ENCODE data around the gene SLC16A1. TPM values are rescaled to one million over a fixed set of nuclear protein-coding genes. Genes with fewer than 3 reads are reported as not detected.
"Not testable (repeated sequence)": the region's sequence is repeated elsewhere in the genome, so short reads cannot be mapped to it uniquely, and the experiment has no call there.

Gene SLC16A1
- total RNA-seq, 6 experiments from 2014 or later, result 26.1 to 81.9 (median 55.2) TPM

- Histone ChIP-seq H3K4me1 (peaks cover 0 to 42% (median 10%) of the 10 kb centered on the region in 4 donors), H3K27me3 (no peaks in the 10 kb centered on the region), H3K9me3 (no peaks in the 10 kb centered on the region), H3K36me3 (no peaks in the 10 kb centered on the region), H3K4me3 (no peak overlapping the region), H3K27ac (peak overlapping the region in 1 of 3 donors; percentile 18)
- WGBS (ENCODE audit: insufficient coverage, low coverage, low lambda C conversion rate, missing lambda C conversion rate), result 18% methylated on average over 7 of the region's 7 CpGs
- peak; percentile 79 to 87 (median 80) for ATAC-seq
- intact Hi-C loops (cut with DNase I), result no loop called here
- no peak for TF ChIP-seq POLR2A (IDR thresholded peaks at IDR 0.05)
- no peak for TF ChIP-seq CTCF (IDR thresholded peaks at IDR 0.05)
- DNase-seq, result peak; percentile 31 to 74 (median 69)
Observed at GRCh38 chr1:112998592-112999235, 42.7 kb upstream of the SLC16A1 start.

- Histone ChIP-seq H3K27me3 (no peaks in the 10 kb centered on the region), H3K4me1 (peaks cover 0 to 40% (median 6%) of the 10 kb centered on the region in 4 donors), H3K4me3 (no peak overlapping the region), H3K27ac (peak overlapping the region in 1 of 3 donors; percentile 9), H3K9me3 (no peaks in the 10 kb centered on the region), H3K36me3 (no peaks in the 10 kb centered on the region)
- intact Hi-C loops (cut with DNase I), result no loop called here
- DNase-seq (no peak), ATAC-seq (no peak)
- 100% methylated on average over 1 of the region's 2 CpGs for WGBS (ENCODE audit: insufficient coverage, low coverage, low lambda C conversion rate, missing lambda C conversion rate)
- TF ChIP-seq POLR2A (IDR thresholded peaks at IDR 0.05) (no peak), CTCF (IDR thresholded peaks at IDR 0.05) (no peak)
Observed at GRCh38 chr1:112997781-112998180, 41.8 kb upstream of the SLC16A1 start.

GRCh38 chr1:112995890-112996289 lies 39.9 kb upstream of the SLC16A1 start:
- intact Hi-C loops (cut with DNase I), result no loop called here
- TF ChIP-seq CTCF (IDR thresholded peaks at IDR 0.05), result no peak
- TF ChIP-seq POLR2A (IDR thresholded peaks at IDR 0.05), result no peak
- DNase-seq, result no peak
- 50% methylated on average over 2 of the region's 2 CpGs for WGBS (ENCODE audit: insufficient coverage, low coverage, low lambda C conversion rate, missing lambda C conversion rate)
- H3K4me1 ChIP-seq, result peaks cover 0 to 52% (median 8%) of the 10 kb centered on the region in 4 donors
- no peaks in the 10 kb centered on the region for H3K9me3 ChIP-seq
- no peak overlapping the region for H3K4me3 ChIP-seq
- no peaks in the 10 kb centered on the region for H3K27me3 ChIP-seq
- H3K27ac ChIP-seq, result no peak overlapping the region
- ATAC-seq, result no peak
- H3K36me3 ChIP-seq, result no peaks in the 10 kb centered on the region

GRCh38 chr1:112995021-112995420 lies 39.0 kb upstream of the SLC16A1 start:
- Histone ChIP-seq H3K27ac (peak overlapping the region in 2 of 3 donors; percentile 68 to 80), H3K4me1 (peaks cover 0 to 49% (median 8%) of the 10 kb centered on the region in 4 donors)
- H3K4me3 ChIP-seq; intact Hi-C loops (cut with DNase I); H3K27me3 ChIP-seq; H3K9me3 ChIP-seq; DNase-seq; H3K36me3 ChIP-seq: not testable (repeated sequence)
- 59% methylated on average over 5 of the region's 9 CpGs for WGBS (ENCODE audit: insufficient coverage, low coverage, low lambda C conversion rate, missing lambda C conversion rate)
- peak in 1 of 4 donors; percentile 3 for ATAC-seq

- H3K9me3 ChIP-seq, result no peaks in the 10 kb centered on the region
- TF ChIP-seq POLR2A (IDR thresholded peaks at IDR 0.05), result no peak
- no peak for TF ChIP-seq CTCF (IDR thresholded peaks at IDR 0.05)
- H3K4me1 ChIP-seq, result peaks cover 0 to 41% (median 9%) of the 10 kb centered on the region in 4 donors
- H3K36me3 ChIP-seq, result no peaks in the 10 kb centered on the region
- H3K27ac ChIP-seq, result no peak overlapping the region
- intact Hi-C loops (cut with DNase I), result no loop called here
- 53% methylated on average over 1 of the region's 1 CpG for WGBS (ENCODE audit: insufficient coverage, low coverage, low lambda C conversion rate, missing lambda C conversion rate)
- no peak for ATAC-seq
- no peak overlapping the region for H3K4me3 ChIP-seq
- H3K27me3 ChIP-seq, result no peaks in the 10 kb centered on the region
- no peak for DNase-seq
Observed at GRCh38 chr1:112992780-112993179, 36.8 kb upstream of the SLC16A1 start.

Data from right lobe of liver (tissue), 6 donors.